SK-N-MC (cell line): ENCODE measurements around the gene CDO1.

Experiments used
- DNase-seq: peaks from one replicate; pipeline ENCODE4 v3.0.0-alpha.2; 2011; ENCODE audit warnings: low read depth, low spot score
- H3K27ac ChIP-seq: fragments of 200-600 bp; sonication (generic); 2 replicates; pipeline ENCODE4 v1.5.1; 2016; ENCODE audit warnings: mixed run types
- H3K36me3 ChIP-seq: fragments of 200-600 bp; sonication (generic); 2 replicates; pipeline ENCODE4 v1.6.1; 2017; ENCODE audit warnings: antibody characterized with exemption, low read length, mixed read lengths; ENCODE audit not compliant: insufficient read depth
- H3K4me3 ChIP-seq: fragments of 200-600 bp; sonication (generic); 2 replicates; pipeline ENCODE4 v1.5.1; 2016
- H3K9ac ChIP-seq: fragments of 200-600 bp; sonication (generic); 2 replicates; pipeline ENCODE4 v1.8.0; 2017; ENCODE audit warnings: mixed run types, mixed read lengths; ENCODE audit not compliant: insufficient read length
- H3K9me3 ChIP-seq: fragments of 200-600 bp; sonication (generic); 2 replicates; pipeline ENCODE4 v1.6.1; 2017; ENCODE audit warnings: low read depth, mild to moderate bottlenecking, antibody characterized with exemption, low read length, moderate library complexity, mixed read lengths
- EZH2 ChIP-seq: fragments of 200-600 bp; sonication (generic); IDR thresholded peaks from one replicate; pipeline ENCODE4 v1.6.1; 2017; ENCODE audit warnings: antibody characterized with exemption
- FOXP2 ChIP-seq: optimal IDR thresholded peaks from 2 replicates; pipeline ENCODE3; 2011; ENCODE audit warnings: mild to moderate bottlenecking, moderate library complexity; ENCODE audit not compliant: insufficient read depth; ENCODE audit errors: extremely low read length, control extremely low read depth
- POLR2AphosphoS5 ChIP-seq: IDR thresholded peaks from 2 replicates; pipeline ENCODE4 v1.6.1; 2012; ENCODE audit warnings: mild to moderate bottlenecking, low read depth, low read length, borderline replicate concordance

The CDO1 gene

GRCh38 chr5:115787426-115787825 is 29.0 kb downstream of the CDO1 start:
- Histone ChIP-seq H3K9ac (no peak overlapping the region), H3K9me3 (no peaks in the 10 kb centered on the region)
- no peak for TF ChIP-seq FOXP2
- no peak for TF ChIP-seq POLR2AphosphoS5
- no peak for TF ChIP-seq EZH2

GRCh38 chr5:115785381-115786065 is 30.9 kb downstream of the CDO1 start:
- no peak overlapping the region for H3K27ac ChIP-seq
- H3K36me3 ChIP-seq, result no peaks in the 10 kb centered on the region
- H3K4me3 ChIP-seq, result no peak overlapping the region
- TF ChIP-seq POLR2AphosphoS5 (no peak), FOXP2 (no peak)
- no peaks in the 10 kb centered on the region for H3K9me3 ChIP-seq
- no peak for DNase-seq
- H3K9ac ChIP-seq, result no peak overlapping the region

More at GRCh38 chr5:115787426-115787825, 29.0 kb downstream of the CDO1 start:
- Histone ChIP-seq H3K4me3 (no peak overlapping the region), H3K27ac (no peak overlapping the region), H3K36me3 (no peaks in the 10 kb centered on the region)
- DNase-seq, result no peak

DNA sequence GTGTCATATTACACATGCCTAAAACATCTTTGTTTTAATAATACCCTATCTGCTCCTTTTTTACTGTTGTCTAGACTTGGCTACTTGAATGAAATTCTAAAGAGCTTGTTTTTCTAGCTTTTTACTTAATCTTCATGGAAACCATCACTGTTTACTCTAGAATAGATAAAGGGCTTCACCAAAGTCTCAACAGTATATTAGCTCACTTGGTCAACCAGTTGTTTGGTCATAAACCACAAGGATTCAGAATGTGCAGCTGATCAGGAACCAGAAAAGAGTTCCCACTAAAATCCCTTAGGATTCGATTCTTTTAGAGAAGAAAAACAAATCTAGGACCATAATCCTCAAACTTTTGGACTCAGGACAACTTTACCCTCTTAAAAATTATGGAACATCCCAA is 38.0 kb downstream of the CDO1 start:
- Histone ChIP-seq H3K9me3 (no peaks in the 10 kb centered on the region), H3K36me3 (no peaks in the 10 kb centered on the region), H3K4me3 (no peak overlapping the region), H3K9ac (no peak overlapping the region), H3K27ac (no peak overlapping the region)
- no peak for DNase-seq
- no peak for TF ChIP-seq FOXP2
- no peak for TF ChIP-seq EZH2
- TF ChIP-seq POLR2AphosphoS5, result no peak

DNA sequence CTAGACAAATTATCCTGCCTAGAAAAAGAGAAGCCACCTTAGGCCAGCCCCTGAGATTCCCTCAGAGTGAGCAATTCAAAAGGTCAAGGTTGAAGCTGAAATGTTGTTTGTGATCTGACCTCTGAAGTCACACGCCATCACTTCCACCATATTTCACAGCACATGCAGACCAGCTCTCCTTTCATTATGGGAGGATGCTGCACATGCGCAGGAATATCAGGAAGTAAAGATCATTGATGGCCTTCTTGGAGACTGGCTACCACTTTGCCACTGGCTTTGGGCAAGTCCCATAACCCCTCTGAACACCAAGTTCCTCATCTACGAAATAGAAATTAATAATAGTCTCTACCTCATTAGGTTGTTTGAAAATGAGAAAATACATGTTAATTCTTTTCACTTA is 39.5 kb downstream of the CDO1 start:
- Histone ChIP-seq H3K9ac (no peak overlapping the region), H3K4me3 (no peak overlapping the region), H3K36me3 (no peaks in the 10 kb centered on the region), H3K9me3 (no peaks in the 10 kb centered on the region), H3K27ac (no peak overlapping the region)
- DNase-seq, result no peak
- no peak for TF ChIP-seq POLR2AphosphoS5
- no peak for TF ChIP-seq FOXP2
- no peak for TF ChIP-seq EZH2

GRCh38 chr5:115775999-115776398 is 40.5 kb downstream of the CDO1 start:
- no peak for DNase-seq
- no peak for TF ChIP-seq FOXP2
- no peak for TF ChIP-seq EZH2
- no peak for TF ChIP-seq POLR2AphosphoS5
- Histone ChIP-seq H3K9me3 (no peaks in the 10 kb centered on the region), H3K27ac (no peak overlapping the region), H3K36me3 (no peaks in the 10 kb centered on the region), H3K9ac (no peak overlapping the region), H3K4me3 (no peak overlapping the region)

DNA sequence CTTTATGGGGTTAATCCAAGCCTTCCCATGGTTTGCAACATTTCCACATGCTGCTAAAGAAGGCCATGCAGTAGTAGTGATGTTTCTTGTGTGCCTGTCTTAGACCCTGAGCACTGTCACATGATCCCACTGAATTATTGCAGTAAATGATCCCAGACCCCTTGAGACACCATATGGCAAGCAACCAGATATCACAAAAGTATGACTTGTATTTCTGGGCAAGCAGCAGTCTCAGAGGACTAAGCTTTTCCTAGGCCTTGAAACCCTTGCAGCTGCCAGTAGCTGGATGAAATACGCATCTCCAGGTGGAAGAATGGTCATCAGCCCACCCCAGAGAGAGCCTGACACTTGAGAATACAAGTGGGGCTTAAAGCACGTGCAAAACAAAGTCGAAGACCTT is 41.8 kb downstream of the CDO1 start:
- DNase-seq, result no peak
- no peak for TF ChIP-seq FOXP2
- TF ChIP-seq POLR2AphosphoS5, result no peak
- TF ChIP-seq EZH2, result no peak
- Histone ChIP-seq H3K4me3 (no peak overlapping the region), H3K9ac (no peak overlapping the region), H3K27ac (no peak overlapping the region), H3K36me3 (no peaks in the 10 kb centered on the region), H3K9me3 (no peaks in the 10 kb centered on the region)

GRCh38 chr5:115772731-115773475 is 43.6 kb downstream of the CDO1 start:
- no peaks in the 10 kb centered on the region for H3K9me3 ChIP-seq
- H3K9ac ChIP-seq, result no peak overlapping the region
- no peak overlapping the region for H3K27ac ChIP-seq

GRCh38 chr5:115770466-115770865 is 46.0 kb downstream of the CDO1 start:
- Histone ChIP-seq H3K36me3 (no peaks in the 10 kb centered on the region), H3K9me3 (no peaks in the 10 kb centered on the region), H3K9ac (no peak overlapping the region), H3K4me3 (no peak overlapping the region), H3K27ac (no peak overlapping the region)
- no peak for TF ChIP-seq EZH2
- no peak for TF ChIP-seq FOXP2
- no peak for TF ChIP-seq POLR2AphosphoS5
- DNase-seq, result no peak

More at GRCh38 chr5:115772731-115773475, 43.6 kb downstream of the CDO1 start:
- no peak for DNase-seq
- Histone ChIP-seq H3K36me3 (no peaks in the 10 kb centered on the region), H3K4me3 (no peak overlapping the region)
- TF ChIP-seq POLR2AphosphoS5, result no peak
- TF ChIP-seq FOXP2, result no peak
- TF ChIP-seq EZH2, result no peak
